ENCODE results near the gene CEACAM20.
A peak's percentile ranks its signal among the peaks of the same experiment; 100 is the strongest.
"Not testable (repeated sequence)": the region's sequence is repeated elsewhere in the genome, so short reads cannot be mapped to it uniquely, and the experiment has no call there.

Gene CEACAM20

GRCh38 chr19:44566984-44567383 is 37.5 kb upstream of the CEACAM20 start:
- H3K4me3 ChIP-seq (ENCODE audit: low read depth, low read length) = no peak overlapping the region
- POLR2A ChIA-PET = no interaction called here
- CTCF ChIA-PET = interaction anchor here (1.2 to 6.2 kb wide), 2 partner anchors 9 to 89 kb away, joined by 4 to 121 read pairs; no protein-coding TSS in a partner anchor
- DNase-seq (ENCODE audit: low read depth, low spot score) = no peak
- TF ChIP-seq CTCF (IDR thresholded peaks at IDR 0.05; ENCODE audit: insufficient read depth, low read length, missing control alignments) = no peak

- H3K4me3 ChIP-seq (ENCODE audit: low read depth, low read length); DNase-seq (ENCODE audit: low read depth, low spot score); POLR2A ChIA-PET: not testable (repeated sequence)
- CTCF ChIA-PET = interaction anchor here (1.9 kb wide), 1 partner anchor 7 kb away, joined by 16 read pairs; no protein-coding TSS in a partner anchor
These were observed 33.7 kb upstream of the CEACAM20 start for GRCh38 chr19:44563086-44563655.

- ChIA-PET CTCF (interaction anchor here (3.0 kb wide), 1 partner anchor 13 kb away, joined by 10 read pairs; no protein-coding TSS in a partner anchor), POLR2A (no interaction called here)
- DNase-seq (ENCODE audit: low read depth, low spot score) = no peak
- TF ChIP-seq CTCF (IDR thresholded peaks at IDR 0.05; ENCODE audit: insufficient read depth, low read length, missing control alignments) = no peak
- H3K4me3 ChIP-seq (ENCODE audit: low read depth, low read length) = no peak overlapping the region
These were observed 28.5 kb upstream of the CEACAM20 start for GRCh38 chr19:44557933-44558332.

GRCh38 chr19:44554641-44555246 is 25.3 kb upstream of the CEACAM20 start:
- POLR2A ChIA-PET = no interaction called here
- no peak overlapping the region for H3K4me3 ChIP-seq (ENCODE audit: low read depth, low read length)
- DNase-seq (ENCODE audit: low read depth, low spot score) = no peak
- CTCF ChIA-PET = interaction anchor here (0.9 to 2.3 kb wide), 3 partner anchors 16 to 102 kb away, joined by 3 to 16 read pairs (median 4); no protein-coding TSS in a partner anchor
- TF ChIP-seq CTCF (IDR thresholded peaks at IDR 0.05; ENCODE audit: insufficient read depth, low read length, missing control alignments) = no peak

- no peak for TF ChIP-seq CTCF (IDR thresholded peaks at IDR 0.05; ENCODE audit: insufficient read depth, low read length, missing control alignments)
- DNase-seq (ENCODE audit: low read depth, low spot score) = no peak
- H3K4me3 ChIP-seq (ENCODE audit: low read depth, low read length) = no peak overlapping the region
- CTCF ChIA-PET = interaction anchor here (2.3 kb wide), 1 partner anchor 17 kb away, joined by 16 read pairs; no protein-coding TSS in a partner anchor
- POLR2A ChIA-PET = no interaction called here
These were observed 24.1 kb upstream of the CEACAM20 start for GRCh38 chr19:44553478-44554171.

GRCh38 chr19:44552324-44552723 is 22.8 kb upstream of the CEACAM20 start:
- POLR2A ChIA-PET = no interaction called here
- CTCF ChIA-PET = interaction anchor here (0.7 to 1.4 kb wide), 5 partner anchors 9 to 112 kb away, joined by 3 to 5 read pairs (median 3); no protein-coding TSS in a partner anchor
- DNase-seq (ENCODE audit: low read depth, low spot score) = no peak
- TF ChIP-seq CTCF (IDR thresholded peaks at IDR 0.05; ENCODE audit: insufficient read depth, low read length, missing control alignments) = peak; percentile 46
- H3K4me3 ChIP-seq (ENCODE audit: low read depth, low read length) = no peak overlapping the region
